GM12891 (cell line): ENCODE measurements around the gene FOXN3. TPM values are rescaled to one million over a fixed set of nuclear protein-coding genes. Genes with fewer than 3 reads are reported as not detected.

ENCODE experiments used
- DNase-seq: peaks from one replicate; pipeline ENCODE4 v3.0.0; 2011; ENCODE audit warnings: low spot score; ENCODE audit not compliant: insufficient read length
- FAIRE-seq: peaks from 2 replicates; lab custom pipeline; 2011; peaks lifted over from hg19 to GRCh38; lab: Jason Lieb, UNC
- PAX5 ChIP-seq: IDR thresholded peaks from 2 replicates; pipeline ENCODE4 v1.6.1; 2011; ENCODE audit warnings: low read length, moderate library complexity, mild to moderate bottlenecking; ENCODE audit not compliant: insufficient read depth, severe bottlenecking
- POLR2A ChIP-seq: IDR thresholded peaks from 2 replicates; pipeline ENCODE4 v1.6.1; 2011; ENCODE audit warnings: low read depth, low read length, control low read depth
- POLR2AphosphoS5 ChIP-seq: IDR thresholded peaks from 2 replicates; pipeline ENCODE4 v1.6.1; 2011; ENCODE audit warnings: low read depth, low read length, control low read depth
- POU2F2 ChIP-seq: IDR thresholded peaks from 2 replicates; pipeline ENCODE4 v1.6.1; 2011; ENCODE audit warnings: low read depth, mild to moderate bottlenecking, control low read depth, low read length, moderate library complexity
- SPI1 ChIP-seq: IDR thresholded peaks from 2 replicates; pipeline ENCODE4 v1.6.1; 2011; ENCODE audit warnings: low read depth, low read length, control low read depth
- TAF1 ChIP-seq: IDR thresholded peaks from 2 replicates; pipeline ENCODE4 v1.6.1; 2011; ENCODE audit warnings: low read depth, low read length, control low read depth
- polyA plus RNA-seq: library from polyadenylated mRNA; unstranded; fragments of >200 nt; gene quantifications from one replicate; pipeline ENCODE4 v1.2.1, GENCODE V29; 2012; ENCODE audit warnings: low read depth, missing spikeins, inconsistent platforms; ENCODE audit not compliant: missing spikeins

Gene FOXN3
- polyA plus RNA-seq = 15.4 TPM

- FAIRE-seq (peak; percentile 92), DNase-seq (peak; percentile 80)
- TF ChIP-seq SPI1 (no peak; the same call in 1 of the 2 replicates), POU2F2 (no peak), POLR2AphosphoS5 (no peak), TAF1 (no peak), PAX5 (no peak), POLR2A (no peak)
Measured at GRCh38 chr14:89417091-89417464, at the start of gene FOXN3. Gene FOXN3 (minus strand): TSS chr14:89417233. CDS start chr14:89412476, 4,757 bp downstream.

GRCh38 chr14:89466484-89466883, 49.5 kb upstream of the FOXN3 start:
- DNase-seq = no peak
- FAIRE-seq = no peak
- no peak for TF ChIP-seq POU2F2
- no peak for TF ChIP-seq PAX5
- no peak for TF ChIP-seq POLR2A
- TF ChIP-seq POLR2AphosphoS5 = no peak
- TF ChIP-seq TAF1 = no peak
- no peak for TF ChIP-seq SPI1

- no peak for FAIRE-seq
- no peak for DNase-seq
- TF ChIP-seq TAF1 = no peak
Measured at GRCh38 chr14:89465876-89466275, 48.8 kb upstream of the FOXN3 start.

- FAIRE-seq = no peak
- TF ChIP-seq TAF1 (no peak), POU2F2 (no peak), PAX5 (no peak), SPI1 (no peak), POLR2A (no peak), POLR2AphosphoS5 (no peak)
Measured at GRCh38 chr14:89461256-89461655, 44.2 kb upstream of the FOXN3 start.

GRCh38 chr14:89458713-89459420, 41.8 kb upstream of the FOXN3 start:
- DNase-seq (no peak), FAIRE-seq (no peak)
- no peak for TF ChIP-seq SPI1
- no peak for TF ChIP-seq POLR2AphosphoS5
- TF ChIP-seq PAX5 = no peak
- no peak for TF ChIP-seq POU2F2
- no peak for TF ChIP-seq TAF1
- no peak for TF ChIP-seq POLR2A

More at GRCh38 chr14:89461256-89461655, 44.2 kb upstream of the FOXN3 start:
- no peak for DNase-seq

- FAIRE-seq = no peak
Measured at GRCh38 chr14:89457007-89457406, 40.0 kb upstream of the FOXN3 start.

GRCh38 chr14:89455412-89455811, 38.4 kb upstream of the FOXN3 start:
- TF ChIP-seq POLR2A = no peak
- TF ChIP-seq POU2F2 = no peak
- no peak for TF ChIP-seq PAX5
- no peak for TF ChIP-seq SPI1
- TF ChIP-seq POLR2AphosphoS5 = no peak
- TF ChIP-seq TAF1 = no peak
- FAIRE-seq = no peak
- DNase-seq = no peak

More at GRCh38 chr14:89457007-89457406, 40.0 kb upstream of the FOXN3 start:
- no peak for DNase-seq
- no peak for TF ChIP-seq SPI1
- TF ChIP-seq POLR2AphosphoS5 = no peak
- TF ChIP-seq TAF1 = no peak
- no peak for TF ChIP-seq POLR2A
- TF ChIP-seq POU2F2 = no peak
- no peak for TF ChIP-seq PAX5

- DNase-seq = no peak
- no peak for FAIRE-seq
- TF ChIP-seq POLR2AphosphoS5 = no peak
Measured at GRCh38 chr14:89454996-89455395, 38.0 kb upstream of the FOXN3 start.

- TF ChIP-seq POLR2AphosphoS5 = no peak
- no peak for TF ChIP-seq POLR2A
- TF ChIP-seq PAX5 = no peak
- no peak for TF ChIP-seq TAF1
- no peak for TF ChIP-seq SPI1
- no peak for TF ChIP-seq POU2F2
- FAIRE-seq (no peak), DNase-seq (no peak)
Measured at GRCh38 chr14:89452281-89452680, 35.2 kb upstream of the FOXN3 start.

GRCh38 chr14:89451229-89451628, 34.2 kb upstream of the FOXN3 start:
- no peak for FAIRE-seq
- no peak for DNase-seq
- TF ChIP-seq PAX5 (no peak), SPI1 (no peak), POLR2A (no peak), POU2F2 (no peak), POLR2AphosphoS5 (no peak), TAF1 (no peak)
